ENCODE measurements around the gene LSM3.

DNA sequence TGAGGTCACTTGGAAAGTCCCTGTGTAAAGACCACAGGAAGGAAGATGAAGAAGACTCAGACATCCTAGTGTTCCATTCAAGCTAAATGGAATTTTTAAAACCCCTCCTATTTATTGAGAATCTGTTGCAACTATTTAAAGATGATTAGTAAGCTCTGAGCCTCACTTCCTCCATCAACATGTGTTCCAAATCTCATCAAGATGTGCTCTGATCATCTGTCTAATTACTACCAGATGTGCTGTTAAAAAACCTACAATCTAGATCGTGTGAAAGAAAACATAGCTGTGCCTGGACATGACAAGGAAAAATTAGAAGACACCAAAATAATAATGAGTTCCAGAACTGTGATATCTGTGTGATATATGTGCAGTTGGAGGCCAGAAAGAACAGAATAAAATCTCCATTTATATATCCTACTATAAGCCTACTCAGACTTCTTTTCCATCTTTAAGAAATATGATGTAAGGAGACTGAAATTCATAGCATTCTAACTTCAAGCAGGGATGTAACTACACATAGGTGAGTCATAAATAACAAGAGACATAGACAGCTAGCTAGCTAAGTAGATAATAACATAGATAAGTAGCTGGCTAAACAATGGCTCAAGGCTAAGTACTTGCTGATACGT is 8.0 kb upstream of the LSM3 start:
- no peak for TF ChIP-seq POLR2A (IDR thresholded peaks at IDR 0.05)
- TF ChIP-seq, protein P1, sequence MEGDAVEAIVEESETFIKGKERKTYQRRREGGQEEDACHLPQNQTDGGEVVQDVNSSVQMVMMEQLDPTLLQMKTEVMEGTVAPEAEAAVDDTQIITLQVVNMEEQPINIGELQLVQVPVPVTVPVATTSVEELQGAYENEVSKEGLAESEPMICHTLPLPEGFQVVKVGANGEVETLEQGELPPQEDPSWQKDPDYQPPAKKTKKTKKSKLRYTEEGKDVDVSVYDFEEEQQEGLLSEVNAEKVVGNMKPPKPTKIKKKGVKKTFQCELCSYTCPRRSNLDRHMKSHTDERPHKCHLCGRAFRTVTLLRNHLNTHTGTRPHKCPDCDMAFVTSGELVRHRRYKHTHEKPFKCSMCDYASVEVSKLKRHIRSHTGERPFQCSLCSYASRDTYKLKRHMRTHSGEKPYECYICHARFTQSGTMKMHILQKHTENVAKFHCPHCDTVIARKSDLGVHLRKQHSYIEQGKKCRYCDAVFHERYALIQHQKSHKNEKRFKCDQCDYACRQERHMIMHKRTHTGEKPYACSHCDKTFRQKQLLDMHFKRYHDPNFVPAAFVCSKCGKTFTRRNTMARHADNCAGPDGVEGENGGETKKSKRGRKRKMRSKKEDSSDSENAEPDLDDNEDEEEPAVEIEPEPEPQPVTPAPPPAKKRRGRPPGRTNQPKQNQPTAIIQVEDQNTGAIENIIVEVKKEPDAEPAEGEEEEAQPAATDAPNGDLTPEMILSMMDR (IDR thresholded peaks at IDR 0.05): no peak

Measured in adrenal gland (tissue), 5 donors.